ENCODE measurements around the gene GNE.
"Not testable (repeated sequence)": the region's sequence is repeated elsewhere in the genome, so short reads cannot be mapped to it uniquely, and the experiment has no call there.

The GNE gene

DNA sequence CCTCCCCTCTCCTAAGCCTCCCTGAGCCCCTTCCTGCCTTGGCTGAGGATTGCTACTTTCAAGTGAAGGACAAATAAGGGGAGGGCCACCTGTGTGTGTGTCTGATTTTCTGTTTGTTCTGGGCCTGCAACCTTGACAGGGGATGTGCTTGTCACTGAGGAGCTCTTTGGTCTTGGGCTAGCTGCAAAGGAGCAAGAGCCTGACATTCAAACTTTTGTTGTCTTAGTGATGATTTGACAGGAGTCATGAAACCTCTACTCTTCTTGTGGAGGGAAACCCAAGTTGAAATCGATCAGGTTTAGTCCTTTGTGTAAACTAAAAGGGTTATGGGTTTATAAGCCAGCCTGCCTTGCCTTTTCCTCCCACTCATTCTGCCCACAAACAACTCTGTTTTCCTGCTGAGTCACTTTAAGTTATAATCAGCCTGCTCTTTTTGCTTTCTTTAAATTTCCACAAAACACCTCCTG is 50.7 kb downstream of the GNE start:
- DNase-seq (ENCODE audit: low read depth, low spot score), result no peak

DNA sequence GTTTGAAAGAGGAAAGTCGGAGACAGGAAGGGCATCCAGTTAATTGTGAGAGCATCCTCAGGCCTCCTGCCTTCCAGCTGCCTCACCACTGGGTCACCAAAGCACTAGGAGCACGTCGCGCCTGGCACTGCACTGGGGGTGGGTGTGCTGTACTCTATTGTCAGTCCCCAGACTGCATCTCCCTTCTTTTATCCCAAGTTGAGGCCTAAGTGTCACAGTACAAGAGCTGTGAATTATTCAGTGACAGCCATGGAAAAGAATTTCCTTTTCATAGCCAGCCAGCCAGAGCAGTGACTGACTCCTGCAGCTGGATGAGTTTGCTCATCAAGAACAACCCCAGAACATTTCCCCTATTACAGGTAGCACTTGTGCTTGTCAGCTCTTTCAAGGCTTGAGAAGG is 51.2 kb downstream of the GNE start:
- no peak for DNase-seq (ENCODE audit: low read depth, low spot score)

DNA sequence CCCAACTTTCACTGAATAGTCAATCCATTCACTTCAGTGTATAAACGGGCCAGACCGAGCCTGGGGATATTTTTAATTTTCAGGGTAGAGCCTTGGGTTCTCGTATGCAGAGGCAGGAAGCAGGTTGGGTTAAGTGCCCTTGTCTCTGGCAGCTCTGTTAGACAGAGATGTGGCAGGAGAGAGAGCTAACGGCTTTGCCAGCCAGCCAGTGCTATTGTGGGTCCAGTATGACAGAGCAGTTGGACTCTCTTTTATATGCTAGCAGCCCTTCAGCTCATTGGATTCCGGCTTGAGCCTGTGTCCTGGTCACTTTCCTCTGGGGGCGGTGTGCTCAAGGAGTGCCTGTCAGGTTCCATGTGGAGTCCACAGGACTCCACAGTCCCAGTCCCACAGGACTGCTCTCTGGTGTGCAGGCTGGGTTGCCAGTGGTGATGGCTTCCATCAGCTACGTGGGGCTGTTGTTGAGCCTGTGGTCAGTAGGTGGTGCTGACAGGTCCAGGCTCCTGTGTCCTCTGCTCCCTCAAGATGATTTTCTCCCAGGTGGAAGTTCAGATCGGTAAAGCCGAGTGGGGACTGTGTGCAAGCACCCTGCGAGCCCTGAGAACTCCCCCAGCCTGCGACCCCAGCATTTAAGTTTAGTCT is 53.2 kb downstream of the GNE start:
- DNase-seq (ENCODE audit: low read depth, low spot score), result no peak

DNA sequence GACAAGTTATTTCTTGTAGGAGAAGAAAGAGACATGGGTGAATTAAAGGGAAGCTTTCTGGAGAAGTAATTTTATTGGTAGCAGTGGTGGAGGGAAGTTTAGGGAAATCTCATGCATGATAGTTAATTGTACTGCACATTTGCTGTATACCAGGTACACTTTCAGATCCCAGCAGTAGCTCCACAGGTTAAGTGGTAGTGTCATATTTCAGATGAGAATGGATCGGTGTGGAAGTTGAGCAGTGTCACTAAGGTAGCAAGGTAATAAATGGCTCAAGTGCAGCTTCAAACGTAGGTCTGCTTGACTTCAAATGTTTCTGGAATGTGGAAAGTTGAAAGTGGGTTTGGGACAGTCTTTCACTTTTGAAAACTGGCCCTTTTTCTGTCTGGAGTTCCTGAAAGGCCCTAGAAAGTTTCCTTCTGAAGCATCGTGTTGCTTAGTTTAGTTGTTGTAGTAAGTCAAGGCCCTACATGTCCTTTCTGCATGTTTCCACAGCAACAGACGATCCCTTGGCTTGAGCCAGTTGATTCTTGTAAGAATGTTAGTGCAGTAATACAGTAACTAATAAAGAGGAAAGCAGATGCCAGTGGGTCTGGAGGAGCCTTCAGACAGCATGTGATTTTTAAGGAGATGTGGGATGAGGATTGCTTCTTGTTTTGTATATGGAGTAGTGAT is 63.8 kb downstream of the GNE start:
- DNase-seq (ENCODE audit: low read depth, low spot score), result no peak

DNA sequence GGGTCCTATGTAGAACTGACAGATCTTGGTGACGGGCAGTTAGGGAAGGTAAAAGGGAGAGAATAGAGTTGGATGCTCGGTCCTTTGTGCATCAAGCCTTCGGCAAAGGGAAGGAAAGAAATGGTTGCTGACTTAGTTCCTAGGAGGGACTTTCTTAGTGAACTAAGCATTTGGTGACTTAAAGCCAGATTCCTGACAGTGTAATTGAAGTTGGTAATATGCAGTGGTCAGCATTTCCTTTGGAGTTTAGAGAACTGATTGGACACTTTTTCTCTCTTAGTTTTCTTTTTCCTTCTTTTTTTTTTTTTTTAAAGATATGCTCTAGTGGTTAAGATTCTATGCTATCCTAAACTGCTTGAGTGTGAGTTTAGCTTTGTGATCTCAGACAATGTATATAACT is 65.2 kb downstream of the GNE start:
- DNase-seq (ENCODE audit: low read depth, low spot score), result no peak

DNA sequence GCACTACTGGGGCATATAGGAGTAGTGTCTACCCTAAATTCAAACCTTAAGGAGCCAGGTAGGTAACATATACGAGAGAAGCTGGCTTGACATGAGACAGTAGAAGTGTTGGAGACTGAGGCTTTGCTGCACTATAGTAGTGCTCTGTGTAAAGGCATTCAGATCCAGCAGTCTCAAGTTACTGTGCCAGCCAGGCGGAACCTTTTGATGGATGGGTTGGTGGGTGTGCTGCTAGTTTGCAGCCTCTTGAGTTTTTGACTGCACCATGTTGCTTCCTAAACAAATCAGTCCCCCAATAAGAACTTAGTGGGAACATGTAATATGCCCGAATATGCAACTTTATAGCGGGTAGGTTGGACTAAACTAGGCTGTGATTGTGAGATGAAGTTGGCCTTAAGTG is 66.1 kb downstream of the GNE start:
- DNase-seq (ENCODE audit: low read depth, low spot score), result no peak

DNA sequence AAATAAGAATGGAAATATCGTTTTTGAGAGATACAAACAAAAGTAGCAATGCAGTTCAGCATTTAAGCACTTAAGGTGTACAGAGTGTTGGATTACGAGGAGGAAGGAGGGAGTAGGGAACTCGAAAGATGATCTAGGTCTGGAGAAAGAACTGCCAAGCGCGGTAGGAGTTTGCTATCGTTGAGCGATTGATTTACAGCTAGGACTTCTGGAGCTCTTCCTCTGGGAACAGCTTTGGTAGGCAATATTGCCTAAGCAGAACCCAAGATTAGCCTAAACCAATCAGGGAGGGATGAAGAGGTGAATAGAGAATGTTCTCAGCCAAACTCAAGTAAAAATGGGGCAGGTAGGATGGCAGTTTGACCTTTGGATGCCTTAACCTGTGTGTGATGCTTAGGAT is 66.6 kb downstream of the GNE start:
- no peak for DNase-seq (ENCODE audit: low read depth, low spot score)

DNA sequence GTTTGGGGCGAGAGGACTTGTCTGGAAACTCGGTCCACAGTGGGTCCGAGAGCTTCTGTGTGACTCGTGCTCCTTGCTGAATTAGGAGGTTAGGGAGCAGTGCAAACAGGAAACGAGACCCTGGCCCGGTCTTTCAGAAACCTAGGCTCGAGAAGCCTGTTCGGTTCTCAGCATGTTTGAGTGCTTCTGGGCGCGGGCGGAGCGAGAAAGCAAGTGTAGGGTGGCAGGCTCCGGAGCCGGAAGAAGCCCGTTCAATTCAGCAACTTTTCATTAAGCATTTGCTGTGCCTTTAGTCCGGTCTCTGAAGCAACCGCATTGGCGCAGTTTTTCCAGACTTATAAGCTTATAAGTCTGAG is 67.0 kb downstream of the GNE start:
- no peak for DNase-seq (ENCODE audit: low read depth, low spot score)

DNA sequence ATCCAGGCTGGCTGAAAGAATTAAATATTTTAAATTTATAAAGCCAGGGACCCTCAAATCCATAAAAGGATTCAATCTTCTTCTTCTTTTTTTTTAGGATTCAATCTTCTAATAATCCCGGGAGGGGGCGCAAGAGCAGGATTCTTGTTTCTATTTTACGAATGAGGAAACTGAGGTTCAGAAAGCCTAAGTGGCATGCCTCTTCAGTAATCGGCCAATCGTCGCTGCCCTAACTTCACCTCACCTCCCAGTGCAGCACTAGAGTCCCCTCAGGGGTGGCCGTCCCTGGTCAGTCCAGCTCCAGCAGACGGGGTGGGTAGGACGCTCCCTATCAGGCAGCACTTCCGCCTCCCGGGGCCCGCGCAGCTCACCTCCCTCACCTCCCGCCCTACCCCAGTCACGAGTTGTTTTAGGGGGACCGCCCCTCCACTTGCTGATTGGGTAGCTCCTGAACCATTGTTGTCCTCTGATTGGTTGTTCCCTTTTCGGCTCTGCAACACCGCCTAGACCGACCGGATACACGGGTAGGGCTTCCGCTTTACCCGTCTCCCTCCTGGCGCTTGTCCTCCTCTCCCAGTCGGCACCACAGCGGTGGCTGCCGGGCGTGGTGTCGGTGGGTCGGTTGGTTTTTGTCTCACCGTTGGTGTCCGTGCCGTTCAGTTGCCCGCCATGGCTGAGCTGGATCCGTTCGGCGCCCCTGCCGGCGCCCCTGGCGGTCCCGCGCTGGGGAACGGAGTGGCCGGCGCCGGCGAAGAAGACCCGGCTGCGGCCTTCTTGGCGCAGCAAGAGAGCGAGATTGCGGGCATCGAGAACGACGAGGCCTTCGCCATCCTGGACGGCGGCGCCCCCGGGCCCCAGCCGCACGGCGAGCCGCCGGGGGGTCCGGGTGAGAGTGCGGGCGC is 67.6 kb downstream of the GNE start, which contains the start of gene CLTA:
CLTA (plus strand) TSS at position 534 of the 902 bp plus-strand sequence; CDS start at position 670, 136 bp downstream.
- DNase-seq (ENCODE audit: low read depth, low spot score), result peak; percentile 94

DNA sequence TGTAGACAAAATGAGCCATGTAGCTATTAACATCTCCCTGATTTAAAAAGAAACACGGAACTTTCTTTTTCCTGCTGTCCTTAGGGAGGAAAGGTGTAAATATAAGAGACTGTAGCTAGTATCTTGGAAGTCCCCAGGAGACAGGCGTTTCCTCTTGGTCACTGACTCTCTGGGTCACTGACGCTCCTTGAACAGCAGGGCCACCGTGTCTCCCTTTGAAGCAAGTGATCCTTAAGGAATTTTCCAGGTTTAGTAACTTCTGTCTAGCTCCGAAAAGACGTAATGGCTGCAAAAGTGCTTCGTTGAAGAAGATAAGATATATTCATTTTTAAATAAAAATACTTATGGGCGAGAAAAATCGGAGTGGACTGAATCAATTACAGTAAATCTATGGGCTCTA is 68.3 kb downstream of the GNE start:
- DNase-seq (ENCODE audit: low read depth, low spot score), result no peak

DNA sequence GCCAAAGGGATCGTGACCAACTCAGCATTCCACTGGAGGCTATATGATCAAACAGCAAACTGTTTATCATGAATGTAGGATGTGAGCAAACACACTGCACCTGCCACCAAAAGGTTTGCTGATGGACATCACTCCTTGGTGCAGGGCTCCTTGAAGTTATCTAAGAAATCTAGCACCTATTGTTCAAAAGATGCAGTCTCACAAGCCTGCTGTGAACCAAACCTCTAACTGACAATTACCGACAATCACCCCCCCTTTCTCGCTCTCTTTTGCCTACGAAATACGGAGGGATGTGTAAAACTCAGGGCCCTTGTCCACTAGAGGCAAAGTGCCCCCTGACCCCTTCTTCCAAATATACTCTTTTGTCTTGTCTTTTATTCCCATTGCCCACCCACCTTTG is 70.0 kb downstream of the GNE start:
- no peak for DNase-seq (ENCODE audit: low read depth, low spot score)

DNA sequence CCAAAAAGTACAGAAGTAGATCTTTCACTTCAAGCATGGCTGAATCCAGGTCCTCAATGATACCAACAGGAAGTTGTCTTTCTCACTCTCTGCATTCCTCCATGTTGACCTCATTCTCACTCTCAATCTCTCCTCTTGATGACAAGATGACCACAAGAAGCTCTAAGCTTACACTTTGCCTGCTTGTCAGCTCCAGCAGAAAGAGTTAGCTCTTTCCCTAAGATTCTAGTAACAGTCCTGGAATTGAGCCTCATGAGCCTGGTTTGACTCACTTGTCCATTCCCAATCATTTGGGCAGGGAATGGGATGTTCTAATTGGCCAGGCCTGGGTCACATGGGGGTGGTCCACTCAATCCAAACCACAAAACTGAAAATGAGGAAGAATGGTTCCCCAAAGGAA is 70.8 kb downstream of the GNE start:
- DNase-seq (ENCODE audit: low read depth, low spot score), result no peak

DNA sequence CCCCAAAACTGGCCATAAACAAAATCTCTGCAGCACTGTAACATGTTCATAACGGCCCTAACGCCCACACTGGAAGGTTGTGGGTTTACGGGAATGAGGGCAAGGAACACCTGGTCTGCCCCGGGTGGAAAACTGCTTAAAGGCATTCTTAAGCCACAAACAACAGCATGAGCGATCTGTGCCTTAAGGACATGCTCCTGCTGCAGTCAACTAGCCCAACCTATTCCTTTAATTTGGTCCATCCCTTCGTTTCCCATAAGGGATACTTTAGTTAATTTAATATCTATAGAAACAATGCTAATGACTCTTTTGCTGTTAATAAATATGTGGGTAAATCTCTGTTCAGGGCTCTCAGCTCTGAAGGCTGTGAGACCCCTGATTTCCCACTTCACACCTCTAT is 78.0 kb downstream of the GNE start:
- DNase-seq (ENCODE audit: low read depth, low spot score), result not testable (repeated sequence)

DNA sequence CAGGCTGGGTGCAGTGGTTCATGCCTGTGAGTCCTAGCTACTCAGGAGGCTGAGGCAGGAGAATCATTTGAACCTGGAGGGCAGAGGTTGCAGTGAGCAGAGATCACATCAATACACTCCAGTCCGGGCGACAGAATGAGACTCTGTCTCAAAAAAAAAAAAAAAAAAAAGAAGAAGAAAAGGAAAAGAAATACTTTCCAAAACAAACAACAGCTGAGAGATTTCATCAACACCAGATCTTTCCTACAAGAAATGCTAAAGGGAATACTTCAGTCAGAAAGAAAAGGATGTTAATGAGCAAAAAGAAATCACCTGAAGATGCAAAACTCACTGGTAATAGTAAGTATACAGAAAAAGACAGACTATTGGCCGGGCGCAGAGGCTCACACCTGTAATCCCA is 80.7 kb downstream of the GNE start:
- DNase-seq (ENCODE audit: low read depth, low spot score), result no peak

DNA sequence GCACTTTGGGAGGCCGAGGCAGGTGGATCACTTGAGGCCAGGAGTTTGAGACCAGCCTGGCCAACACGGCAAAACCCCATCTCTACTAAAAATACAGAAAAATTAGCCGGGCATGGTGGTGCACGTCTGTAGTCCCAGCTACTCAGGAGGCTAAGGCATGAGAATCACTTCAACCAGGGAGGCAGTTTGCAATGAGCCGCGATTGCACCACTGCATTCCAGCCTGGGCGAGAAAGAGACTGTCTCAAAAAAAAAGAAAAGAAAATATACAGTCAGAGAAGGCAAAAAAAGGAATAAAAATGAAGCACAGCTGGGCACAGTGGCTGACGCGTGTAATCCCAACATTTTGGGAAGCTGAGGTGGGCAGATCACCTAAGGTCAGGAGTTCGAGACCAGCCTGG is 81.8 kb downstream of the GNE start:
- not testable (repeated sequence) for DNase-seq (ENCODE audit: low read depth, low spot score)

DNA sequence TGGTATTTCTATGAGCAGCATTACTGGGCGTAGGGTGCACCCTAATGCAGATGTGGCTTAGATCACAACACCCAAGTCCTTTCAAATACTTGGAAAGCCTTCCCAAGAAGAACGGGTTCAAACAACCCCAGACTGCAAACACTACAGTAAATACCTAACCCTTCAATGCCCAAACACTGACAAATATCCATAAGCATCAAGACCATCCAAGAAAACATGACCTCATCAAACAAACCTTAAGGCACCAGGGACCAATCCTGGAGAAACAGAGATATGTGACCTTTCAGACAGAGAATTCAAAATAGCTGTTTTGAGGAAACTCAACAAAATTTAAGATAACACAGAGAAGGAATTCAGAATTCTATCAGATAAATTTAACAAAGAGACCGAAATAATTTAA is 83.0 kb downstream of the GNE start:
- DNase-seq (ENCODE audit: low read depth, low spot score), result not testable (repeated sequence)

DNA sequence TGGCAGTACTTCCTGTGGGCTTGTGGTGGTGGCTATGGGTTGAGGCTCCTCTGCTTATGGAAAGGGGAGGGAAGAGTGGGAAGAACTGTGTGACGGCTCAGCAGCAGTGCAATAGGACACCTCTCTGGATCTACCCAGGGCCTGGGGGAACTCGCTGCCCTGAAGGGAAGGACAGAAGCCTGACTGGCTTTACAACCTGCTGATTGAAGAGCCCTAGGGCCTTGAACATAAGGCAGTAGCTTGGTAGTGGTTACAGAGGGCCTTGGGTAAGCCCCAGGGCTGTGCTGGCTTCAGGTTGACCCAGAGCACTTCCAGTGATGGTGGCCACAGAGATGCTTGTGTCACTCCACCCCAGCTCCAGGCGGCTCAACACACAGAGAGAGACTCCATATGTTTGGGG is 83.5 kb downstream of the GNE start:
- no peak for DNase-seq (ENCODE audit: low read depth, low spot score)

DNA sequence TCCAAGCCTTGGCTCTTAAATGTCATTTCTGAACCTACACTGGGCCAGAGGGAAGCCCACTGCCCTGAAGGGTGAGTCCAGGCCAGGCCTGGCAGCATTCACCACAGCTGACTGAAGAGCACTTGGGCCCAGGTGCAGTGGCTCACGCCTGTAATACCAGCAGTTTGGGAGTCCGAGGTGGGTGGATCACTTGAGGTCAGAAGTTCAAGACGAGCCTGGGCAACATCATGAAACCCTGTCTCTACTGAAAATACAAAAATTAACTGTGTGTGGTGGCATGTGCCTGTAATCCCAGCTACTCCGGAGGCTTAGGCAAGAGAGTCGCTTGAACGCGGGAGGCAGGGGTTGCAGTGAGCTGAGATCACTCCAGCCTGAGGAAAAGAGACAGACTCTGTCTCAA is 84.0 kb downstream of the GNE start:
- no peak for DNase-seq (ENCODE audit: low read depth, low spot score)

DNA sequence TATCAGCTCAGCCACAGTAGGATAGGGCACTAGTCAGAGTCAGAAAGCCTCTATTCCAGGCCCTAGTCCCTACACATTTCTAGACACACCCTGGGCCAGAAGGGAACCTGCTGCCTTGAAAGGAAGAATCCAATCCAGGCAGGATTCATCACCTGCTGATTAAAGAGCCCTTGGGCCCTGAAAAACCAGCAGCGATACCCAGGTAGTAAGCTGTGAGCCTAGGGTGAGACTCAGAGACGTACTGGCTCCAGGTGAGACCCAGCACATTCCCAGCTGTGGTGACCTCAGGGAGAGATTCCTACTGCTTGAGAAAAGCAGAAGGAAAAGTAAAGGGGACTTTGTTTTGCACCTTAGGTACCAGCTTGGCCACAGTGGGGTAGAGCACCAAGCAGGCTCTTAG is 84.4 kb downstream of the GNE start:
- DNase-seq (ENCODE audit: low read depth, low spot score), result no peak

DNA sequence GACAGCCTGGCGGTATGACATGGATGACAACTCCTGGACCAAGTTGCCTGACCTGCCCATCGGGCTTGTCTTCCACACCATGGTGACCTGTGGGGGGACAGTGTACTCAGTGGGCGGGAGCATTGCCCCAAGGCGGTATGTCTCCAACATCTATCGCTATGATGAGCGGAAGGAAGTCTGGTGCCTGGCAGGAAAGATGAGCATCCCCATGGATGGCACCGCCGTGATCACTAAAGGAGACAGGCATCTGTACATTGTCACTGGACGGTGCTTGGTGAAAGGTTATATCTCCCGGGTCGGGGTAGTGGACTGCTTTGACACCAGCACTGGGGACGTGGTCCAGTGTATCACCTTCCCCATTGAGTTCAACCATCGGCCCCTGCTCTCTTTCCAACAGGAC is 87.7 kb downstream of the GNE start:
- DNase-seq (ENCODE audit: low read depth, low spot score), result no peak

DNA sequence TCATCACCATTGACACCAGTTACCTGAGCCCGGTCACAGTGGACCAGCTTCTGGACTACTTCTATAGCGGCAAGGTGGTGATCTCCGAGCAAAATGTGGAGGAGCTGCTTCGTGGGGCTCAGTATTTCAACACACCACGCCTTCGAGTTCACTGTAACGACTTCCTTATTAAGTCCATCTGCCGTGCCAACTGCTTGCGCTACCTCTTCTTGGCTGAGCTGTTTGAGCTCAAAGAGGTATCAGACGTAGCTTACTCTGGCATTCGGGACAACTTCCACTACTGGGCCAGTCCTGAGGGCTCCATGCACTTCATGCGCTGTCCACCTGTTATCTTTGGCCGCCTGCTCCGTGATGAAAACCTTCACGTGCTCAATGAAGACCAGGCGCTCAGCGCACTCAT is 88.5 kb downstream of the GNE start:
- no peak for DNase-seq (ENCODE audit: low read depth, low spot score)

DNA sequence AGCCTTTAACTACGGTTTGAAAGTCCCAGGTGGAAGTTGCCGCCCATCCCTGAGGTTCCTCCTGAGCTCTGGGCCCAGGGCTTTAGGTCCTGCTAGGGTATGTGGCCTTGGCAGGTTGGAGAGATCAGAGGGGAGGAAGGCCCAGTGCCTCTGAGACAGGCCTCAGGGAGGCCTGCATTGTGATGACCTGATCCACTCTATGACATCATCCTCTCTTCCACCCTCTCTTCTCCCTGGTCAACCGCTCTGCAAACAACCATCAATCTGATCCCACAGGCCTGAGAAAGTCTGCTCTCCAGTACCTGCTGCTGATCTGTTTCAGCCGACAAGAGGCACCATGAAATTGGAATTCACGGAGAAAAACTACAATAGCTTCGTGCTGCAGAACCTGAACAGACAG is 89.1 kb downstream of the GNE start, which contains the start of gene CCIN:
CCIN (plus strand) TSS at position 223 of the 400 bp plus-strand sequence; CDS start at position 338, 115 bp downstream.
- DNase-seq (ENCODE audit: low read depth, low spot score), result no peak

All from smooth muscle cell of the brain vasculature (primary cell).